HL-60 (cell line): ENCODE results near the gene CAMKK1.

Experiments
- GABPA ChIP-seq: IDR thresholded peaks from 2 replicates; pipeline ENCODE4 v1.6.1; 2012; ENCODE audit warnings: low read depth
- POLR2AphosphoS5 ChIP-seq: IDR thresholded peaks from 2 replicates; pipeline ENCODE4 v1.6.1; 2012; ENCODE audit warnings: low read depth
- SPI1 ChIP-seq: IDR thresholded peaks from 2 replicates; pipeline ENCODE4 v1.6.1; 2012; ENCODE audit warnings: low read depth, mild to moderate bottlenecking, borderline replicate concordance
- TF ChIP-seq, protein P1 (sequence below): IDR thresholded peaks from one replicate; pipeline ENCODE4 v1.5.1; 2011; ENCODE audit warnings: low read length, control low read depth, inconsistent platforms; ENCODE audit not compliant: insufficient read depth
- TF ChIP-seq, protein P2 (sequence below): IDR thresholded peaks from 2 replicates; pipeline ENCODE4 v1.6.1; 2012; ENCODE audit warnings: low read depth; ENCODE audit not compliant: insufficient replicate concordance

DNA sequence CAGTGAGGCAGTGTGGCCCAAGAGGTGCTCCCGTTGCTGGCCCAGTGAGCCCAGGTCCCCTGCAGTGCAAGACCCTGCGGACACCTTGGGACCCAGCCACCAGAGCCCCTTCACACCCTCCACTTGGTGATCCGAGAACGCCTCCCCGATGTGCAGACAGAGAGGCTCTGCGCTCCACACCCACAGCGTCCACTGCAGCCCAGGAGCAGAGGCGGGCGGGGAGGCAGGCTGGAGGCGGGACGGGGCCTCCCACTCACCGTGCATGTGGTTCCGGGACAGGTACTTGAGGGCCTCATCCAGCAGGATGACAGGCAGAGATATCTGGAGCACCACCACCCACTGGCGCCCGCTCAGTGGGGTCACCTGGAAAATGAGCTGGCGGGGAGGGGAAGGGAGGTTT, 35.6 kb upstream of the CAMKK1 start:
- TF ChIP-seq, protein P1, sequence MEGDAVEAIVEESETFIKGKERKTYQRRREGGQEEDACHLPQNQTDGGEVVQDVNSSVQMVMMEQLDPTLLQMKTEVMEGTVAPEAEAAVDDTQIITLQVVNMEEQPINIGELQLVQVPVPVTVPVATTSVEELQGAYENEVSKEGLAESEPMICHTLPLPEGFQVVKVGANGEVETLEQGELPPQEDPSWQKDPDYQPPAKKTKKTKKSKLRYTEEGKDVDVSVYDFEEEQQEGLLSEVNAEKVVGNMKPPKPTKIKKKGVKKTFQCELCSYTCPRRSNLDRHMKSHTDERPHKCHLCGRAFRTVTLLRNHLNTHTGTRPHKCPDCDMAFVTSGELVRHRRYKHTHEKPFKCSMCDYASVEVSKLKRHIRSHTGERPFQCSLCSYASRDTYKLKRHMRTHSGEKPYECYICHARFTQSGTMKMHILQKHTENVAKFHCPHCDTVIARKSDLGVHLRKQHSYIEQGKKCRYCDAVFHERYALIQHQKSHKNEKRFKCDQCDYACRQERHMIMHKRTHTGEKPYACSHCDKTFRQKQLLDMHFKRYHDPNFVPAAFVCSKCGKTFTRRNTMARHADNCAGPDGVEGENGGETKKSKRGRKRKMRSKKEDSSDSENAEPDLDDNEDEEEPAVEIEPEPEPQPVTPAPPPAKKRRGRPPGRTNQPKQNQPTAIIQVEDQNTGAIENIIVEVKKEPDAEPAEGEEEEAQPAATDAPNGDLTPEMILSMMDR: no peak
- TF ChIP-seq SPI1 (no peak), POLR2AphosphoS5 (no peak), GABPA (no peak)
- TF ChIP-seq, protein P2, sequence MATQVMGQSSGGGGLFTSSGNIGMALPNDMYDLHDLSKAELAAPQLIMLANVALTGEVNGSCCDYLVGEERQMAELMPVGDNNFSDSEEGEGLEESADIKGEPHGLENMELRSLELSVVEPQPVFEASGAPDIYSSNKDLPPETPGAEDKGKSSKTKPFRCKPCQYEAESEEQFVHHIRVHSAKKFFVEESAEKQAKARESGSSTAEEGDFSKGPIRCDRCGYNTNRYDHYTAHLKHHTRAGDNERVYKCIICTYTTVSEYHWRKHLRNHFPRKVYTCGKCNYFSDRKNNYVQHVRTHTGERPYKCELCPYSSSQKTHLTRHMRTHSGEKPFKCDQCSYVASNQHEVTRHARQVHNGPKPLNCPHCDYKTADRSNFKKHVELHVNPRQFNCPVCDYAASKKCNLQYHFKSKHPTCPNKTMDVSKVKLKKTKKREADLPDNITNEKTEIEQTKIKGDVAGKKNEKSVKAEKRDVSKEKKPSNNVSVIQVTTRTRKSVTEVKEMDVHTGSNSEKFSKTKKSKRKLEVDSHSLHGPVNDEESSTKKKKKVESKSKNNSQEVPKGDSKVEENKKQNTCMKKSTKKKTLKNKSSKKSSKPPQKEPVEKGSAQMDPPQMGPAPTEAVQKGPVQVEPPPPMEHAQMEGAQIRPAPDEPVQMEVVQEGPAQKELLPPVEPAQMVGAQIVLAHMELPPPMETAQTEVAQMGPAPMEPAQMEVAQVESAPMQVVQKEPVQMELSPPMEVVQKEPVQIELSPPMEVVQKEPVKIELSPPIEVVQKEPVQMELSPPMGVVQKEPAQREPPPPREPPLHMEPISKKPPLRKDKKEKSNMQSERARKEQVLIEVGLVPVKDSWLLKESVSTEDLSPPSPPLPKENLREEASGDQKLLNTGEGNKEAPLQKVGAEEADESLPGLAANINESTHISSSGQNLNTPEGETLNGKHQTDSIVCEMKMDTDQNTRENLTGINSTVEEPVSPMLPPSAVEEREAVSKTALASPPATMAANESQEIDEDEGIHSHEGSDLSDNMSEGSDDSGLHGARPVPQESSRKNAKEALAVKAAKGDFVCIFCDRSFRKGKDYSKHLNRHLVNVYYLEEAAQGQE: no peak
